Pulmonary artery endothelial cell (primary cell): ENCODE measurements around the gene SFXN4. TPM values are rescaled to one million over a fixed set of nuclear protein-coding genes. Genes with fewer than 3 reads are reported as not detected.
A peak's percentile ranks its signal among the peaks of the same experiment; 100 is the strongest.
"Not testable (repeated sequence)": the region's sequence is repeated elsewhere in the genome, so short reads cannot be mapped to it uniquely, and the experiment has no call there.

Experiments used
- DNase-seq: peaks from one replicate; pipeline ENCODE4 v3.0.0-alpha.2; 2011; ENCODE audit warnings: low read depth, low spot score
- total RNA-seq: library from RNA; depleted of rRNA; stranded (reverse); fragments of >200 nt; gene quantifications from 2 replicates; pipeline ENCODE4 v1.2.3, GENCODE V29; 2014

The SFXN4 gene
- total RNA-seq, 1 donor from 2014 or later = 16.7 TPM

DNA sequence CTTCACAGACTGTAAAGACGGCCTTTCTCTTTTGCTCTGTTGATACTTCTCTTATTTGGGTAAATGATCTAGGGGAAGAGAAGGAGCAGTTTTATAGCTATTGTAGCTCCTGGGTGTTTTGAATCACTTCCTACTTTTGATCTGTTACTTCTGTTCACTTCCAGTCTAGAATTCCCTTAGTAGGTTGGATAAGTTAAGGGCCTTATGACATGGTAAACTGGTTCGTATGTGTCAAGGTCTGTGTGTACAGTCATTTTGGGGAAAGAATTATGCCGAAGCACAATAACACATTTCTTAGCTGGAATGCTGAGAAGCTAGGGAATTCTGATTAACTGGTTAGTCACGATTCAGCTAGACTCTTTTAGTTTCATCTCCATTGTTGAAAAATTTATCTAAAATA lies 53.5 kb downstream of the SFXN4 start:
- no peak for DNase-seq

DNA sequence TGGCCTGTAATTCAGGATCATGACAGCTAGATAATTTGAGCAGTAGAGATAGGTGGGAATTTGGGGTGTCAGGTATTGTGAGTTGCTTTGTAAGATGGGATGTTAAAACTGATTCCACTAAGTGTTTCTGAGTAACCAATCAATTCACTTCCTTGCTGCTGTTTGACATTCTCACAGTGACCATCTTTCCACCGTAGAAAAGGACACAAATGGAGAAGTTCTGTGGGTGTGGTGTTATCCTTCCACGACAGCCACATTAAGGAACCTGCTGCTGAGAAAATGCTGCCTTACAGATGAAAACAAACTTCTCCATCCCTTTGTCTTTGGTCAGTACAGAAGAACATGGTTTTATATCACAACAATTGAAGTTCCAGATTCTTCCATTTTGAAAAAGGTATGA lies 57.7 kb downstream of the SFXN4 start:
- not testable (repeated sequence) for DNase-seq

DNA sequence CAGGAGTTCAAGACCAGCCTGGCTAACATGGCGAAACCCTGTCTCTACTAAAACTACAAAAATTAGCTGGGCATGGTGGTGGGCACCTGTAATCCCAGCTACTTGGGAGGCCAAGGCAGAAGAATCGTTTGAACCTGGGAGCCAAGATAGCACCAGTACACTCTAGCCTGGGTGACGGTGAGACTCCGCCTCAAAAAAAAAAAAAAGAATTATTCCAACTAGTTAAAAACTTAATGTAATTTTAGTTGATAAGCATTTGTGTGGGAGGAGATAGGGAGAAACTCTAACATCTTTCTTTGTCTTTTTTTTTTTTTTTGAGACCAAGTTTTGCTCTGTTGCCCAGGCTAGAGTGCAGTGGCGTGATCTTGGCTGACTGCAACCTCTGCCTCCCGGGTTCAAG lies 58.4 kb downstream of the SFXN4 start:
- DNase-seq = not testable (repeated sequence)

DNA sequence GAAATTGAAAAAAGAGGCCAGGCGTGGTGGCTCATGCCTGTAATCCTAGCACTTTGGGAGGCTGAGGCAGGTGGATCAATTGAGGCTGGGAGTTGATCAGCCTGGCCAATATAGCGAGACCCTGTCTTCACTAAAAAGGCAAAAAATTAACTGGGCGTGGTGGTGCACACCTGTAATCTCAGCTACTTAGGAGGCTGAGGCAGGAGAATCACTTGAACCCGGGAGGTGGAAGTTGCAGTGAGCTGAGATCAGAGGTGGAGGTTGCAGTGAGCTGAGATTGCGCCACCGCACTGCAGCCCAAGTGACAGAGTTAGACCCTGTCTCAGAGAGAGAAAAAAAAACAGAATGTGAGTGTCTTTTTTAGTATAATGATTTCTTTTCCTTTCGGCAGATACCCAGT lies 59.6 kb downstream of the SFXN4 start:
- DNase-seq = not testable (repeated sequence)

DNA sequence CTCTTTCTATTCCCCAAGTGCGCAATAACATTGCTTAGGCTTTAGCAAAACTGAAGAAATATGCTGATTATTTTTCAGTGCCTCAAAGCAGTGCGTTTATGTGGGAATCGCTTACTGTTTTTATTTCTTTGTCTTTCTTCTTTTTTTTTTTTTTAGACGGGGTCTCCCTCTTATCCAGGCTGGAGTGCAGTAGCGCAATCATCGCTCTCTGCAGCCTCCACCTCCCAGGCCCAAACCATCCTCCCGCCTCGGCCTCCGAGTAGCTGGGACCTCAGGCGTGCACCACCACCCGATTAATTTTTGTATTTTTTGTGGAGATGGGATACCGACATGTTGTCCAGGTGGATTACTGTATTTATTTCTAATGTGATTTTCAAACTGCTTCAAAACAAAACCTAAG lies 60.4 kb downstream of the SFXN4 start:
- DNase-seq = no peak

DNA sequence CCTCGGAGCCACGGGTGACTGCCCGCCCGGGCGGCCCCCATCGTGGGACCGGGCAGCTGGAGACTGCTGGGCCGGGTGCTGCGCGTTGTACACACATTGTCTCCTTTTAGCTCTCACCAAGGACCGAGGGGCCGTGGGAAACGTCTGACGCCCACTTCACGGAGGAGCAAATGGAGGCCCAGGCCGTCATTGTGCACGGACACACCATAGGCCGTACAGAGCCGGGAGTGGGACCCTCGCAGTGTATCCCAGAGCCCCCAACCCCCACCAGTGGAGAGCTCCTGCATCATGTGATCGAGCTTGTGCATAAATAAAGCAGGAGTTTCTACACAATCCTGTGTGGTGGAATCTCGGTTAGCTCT lies 60.9 kb downstream of the SFXN4 start:
- DNase-seq = no peak

DNA sequence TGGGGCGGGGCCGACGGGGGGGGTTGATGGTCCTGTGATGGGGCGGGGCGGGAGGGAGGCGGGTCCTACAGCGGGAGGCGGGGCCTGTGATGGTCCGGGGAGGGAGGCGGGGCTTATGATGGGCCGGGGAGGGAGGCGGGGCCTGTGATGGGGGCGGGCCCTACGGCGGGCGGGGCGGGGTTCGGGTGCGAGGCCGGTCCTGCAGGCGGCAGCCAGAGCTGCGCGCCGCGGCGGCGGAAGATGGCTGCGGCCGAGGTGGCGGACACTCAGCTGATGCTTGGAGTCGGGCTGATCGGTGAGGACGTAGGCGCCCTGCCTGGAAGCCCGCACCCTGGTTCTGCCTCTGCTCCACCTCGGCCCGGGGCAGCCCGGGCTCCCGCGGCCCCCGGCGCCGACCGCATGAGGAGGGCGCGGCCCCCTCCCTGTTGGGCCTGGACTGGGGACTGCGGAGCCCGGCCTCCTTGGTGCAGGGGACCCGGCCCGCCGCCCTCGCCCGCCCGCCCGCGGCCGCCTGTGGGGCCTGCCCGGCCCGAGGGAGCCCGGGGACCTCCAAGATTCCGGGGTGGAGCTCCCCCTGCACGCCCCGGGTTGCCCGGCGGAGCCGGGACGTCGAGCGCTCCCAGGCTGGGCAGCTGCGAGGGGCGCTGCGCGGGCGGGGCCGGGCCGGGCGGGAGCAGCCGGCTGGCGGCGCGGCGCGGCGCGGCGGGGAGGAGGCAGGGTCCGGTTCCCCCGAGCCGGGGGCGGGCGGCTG lies 61.4 kb downstream of the SFXN4 start, which contains the start of gene DENND10:
TSS of gene DENND10 (plus strand) at position 211 of the 751 bp plus-strand sequence. CDS start at position 241, 30 bp downstream.
- DNase-seq = peak; percentile 52

DNA sequence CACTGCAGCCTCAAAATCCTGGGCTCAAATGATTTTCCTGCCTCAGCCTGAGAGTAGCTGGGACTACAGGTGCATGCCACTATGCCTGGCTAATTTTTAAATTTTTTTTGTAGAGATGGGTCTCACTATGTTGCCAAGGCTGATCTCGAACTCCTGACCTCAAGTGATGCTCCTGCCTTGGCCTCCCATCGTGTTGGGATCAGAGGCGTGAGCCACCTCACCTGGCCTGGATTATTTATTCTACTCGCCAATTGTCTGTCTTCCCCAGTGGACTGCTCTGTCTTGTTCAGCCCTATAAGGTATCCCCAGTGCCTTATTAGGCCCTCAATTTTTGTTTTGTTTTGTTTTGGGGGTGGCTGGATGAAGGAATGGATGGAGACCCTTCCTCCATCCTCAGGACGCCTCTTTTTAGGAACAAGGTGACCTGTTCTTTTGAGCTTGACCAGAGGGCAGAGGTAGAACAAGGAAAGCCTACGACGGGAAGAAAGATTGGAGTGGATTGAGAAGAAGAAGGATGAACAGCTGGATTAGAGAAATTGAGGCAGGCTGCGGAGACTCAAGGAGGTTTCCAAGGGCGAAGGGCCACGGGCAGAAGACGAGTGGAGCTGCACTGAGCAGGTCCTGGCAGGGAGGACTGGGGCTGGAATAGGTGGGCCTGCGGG lies 62.1 kb downstream of the SFXN4 start:
- DNase-seq = no peak

DNA sequence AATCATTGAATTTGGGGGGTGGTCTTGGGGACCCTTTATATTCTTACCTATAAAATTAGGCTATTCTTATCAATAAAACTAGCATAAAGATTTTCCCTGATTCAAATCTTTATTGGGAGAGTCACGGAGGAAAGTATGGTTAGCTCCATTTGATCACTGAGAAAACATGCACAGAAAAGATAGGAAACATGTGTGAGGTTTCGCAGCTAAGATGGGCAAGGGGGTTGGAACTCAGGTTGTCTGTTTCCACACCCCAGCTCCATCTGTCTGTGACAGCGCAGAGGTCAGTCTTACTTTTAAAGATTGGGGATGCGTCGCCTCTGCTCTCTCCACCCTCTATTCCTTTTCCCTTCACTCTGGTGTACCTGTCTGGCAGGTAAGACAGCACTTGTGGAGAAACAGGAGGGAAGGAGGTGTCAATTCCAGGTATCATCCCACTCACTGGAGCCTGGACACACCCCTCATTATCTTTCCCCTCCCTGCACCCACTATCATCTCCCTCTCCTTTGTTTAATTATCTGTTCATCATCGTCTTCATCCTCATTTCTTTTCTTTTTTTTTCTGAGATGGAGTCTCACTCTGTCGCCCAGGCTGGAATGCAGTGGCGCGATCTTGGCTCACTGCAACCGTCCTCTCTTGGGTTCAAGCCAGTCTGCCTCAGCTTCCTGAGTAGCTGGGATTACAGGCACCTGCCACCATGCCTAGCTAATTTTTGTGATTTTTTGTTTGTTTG lies 64.0 kb downstream of the SFXN4 start:
- no peak for DNase-seq

DNA sequence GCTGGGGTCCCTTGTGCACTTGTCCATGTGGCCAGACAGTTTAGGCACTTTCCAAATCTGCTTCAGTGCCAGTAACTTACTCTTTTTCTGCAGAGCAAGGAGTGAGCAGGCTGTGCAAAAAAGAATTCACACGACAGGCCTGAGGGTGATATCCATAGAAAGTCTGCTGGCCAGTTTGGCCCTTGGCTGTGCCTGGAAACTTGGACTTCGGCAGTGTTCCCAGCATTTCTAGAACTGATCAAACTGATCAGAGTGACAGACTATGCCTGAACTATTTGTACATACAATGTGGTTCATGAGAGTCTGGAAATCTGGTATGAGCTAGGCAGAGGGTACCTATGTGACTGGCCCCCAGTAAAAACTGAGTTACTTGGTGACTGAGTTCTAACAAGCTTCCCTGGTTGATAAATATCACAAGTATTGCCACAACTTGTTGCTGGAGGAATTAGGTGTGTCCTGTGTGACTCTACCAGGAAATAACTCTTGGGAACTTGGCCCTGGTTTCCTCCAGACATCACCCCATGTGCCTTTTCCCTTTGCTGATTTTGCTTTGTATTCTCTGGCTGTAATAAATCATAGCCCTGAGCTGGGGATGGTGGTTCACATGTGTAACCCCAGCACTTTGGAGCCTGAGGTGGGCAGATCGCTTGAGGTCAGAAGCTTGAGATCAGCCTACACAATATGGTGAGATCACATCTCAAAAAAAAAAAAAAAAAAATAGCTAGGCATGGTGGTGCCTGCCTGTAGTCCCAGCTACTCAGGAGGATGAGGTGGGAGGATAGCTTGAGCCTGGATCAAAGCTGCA lies 64.9 kb downstream of the SFXN4 start:
- peak; percentile 47 for DNase-seq

DNA sequence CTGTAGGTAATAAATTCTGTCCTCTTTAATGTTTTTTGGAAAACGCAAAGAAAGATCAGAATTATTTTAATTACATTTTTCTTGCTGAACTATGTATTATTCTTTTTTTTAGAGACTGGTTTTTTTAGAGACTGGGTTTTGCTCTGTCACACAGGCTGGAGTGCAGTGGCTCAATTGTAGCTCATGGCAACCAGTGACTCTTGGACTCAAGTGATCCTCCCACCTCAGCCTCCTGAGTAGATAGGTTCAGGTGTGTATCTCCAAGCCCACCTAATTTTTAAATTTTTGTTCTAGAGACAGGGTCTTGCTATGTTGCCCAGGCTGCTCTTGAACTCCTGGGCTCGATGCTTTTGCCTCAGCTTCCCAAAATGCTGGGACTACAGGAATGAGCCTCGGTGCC lies 66.9 kb downstream of the SFXN4 start:
- no peak for DNase-seq

DNA sequence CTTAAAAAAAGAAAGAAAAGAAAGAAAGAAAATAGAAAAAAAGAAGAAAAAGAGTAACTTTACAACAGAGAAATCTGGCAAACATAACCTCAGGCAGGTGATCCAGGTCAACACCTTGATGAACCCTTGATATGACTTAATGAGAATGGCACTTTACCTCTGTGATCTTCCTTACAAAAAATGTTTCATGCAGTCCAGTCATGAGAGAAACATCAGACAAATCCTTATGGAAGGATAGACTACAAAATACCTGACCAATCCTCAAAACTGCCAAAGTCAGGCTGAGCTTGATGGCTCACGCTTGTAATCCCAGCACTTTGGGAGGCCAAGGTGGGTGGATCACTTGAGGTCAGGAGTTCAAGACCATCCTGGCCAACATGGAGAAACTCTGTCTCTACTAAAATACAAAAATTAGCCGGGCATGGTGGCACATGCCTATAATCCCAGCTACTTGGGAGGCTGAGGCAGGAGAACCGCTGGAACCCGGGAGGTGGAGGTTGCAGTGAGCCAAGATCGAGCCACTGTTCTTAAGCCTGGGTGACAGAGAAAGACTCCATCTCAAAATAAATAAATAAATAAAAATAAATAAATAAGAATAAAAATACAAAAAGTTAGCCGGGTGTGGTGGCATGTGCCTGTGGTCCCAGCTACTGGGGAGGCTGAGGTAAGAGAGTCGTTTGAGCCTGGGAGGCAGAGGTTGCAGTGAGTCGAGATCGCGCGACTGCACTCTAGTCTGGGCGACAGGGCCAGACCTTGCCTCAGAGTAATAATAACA lies 68.7 kb downstream of the SFXN4 start:
- not testable (repeated sequence) for DNase-seq

DNA sequence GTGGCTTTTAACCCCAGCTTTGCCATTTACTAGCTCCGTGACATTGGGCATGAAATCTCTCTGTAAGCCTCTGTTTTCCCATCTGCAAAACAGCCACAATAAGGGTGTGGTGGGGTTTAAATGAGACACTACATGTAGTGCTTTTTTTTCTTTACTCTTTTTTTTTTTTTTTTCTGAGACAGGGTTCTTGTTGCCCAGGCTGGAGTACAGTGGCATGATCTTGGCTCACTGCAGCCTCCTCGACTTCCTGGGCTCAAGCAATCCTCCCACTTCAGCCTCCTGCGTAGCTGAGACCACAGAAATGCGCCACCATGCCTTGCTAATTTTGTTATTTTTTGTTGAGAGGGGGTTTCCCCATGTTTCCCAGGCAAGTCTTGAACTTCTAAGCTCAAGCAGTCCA lies 69.9 kb downstream of the SFXN4 start:
- no peak for DNase-seq

DNA sequence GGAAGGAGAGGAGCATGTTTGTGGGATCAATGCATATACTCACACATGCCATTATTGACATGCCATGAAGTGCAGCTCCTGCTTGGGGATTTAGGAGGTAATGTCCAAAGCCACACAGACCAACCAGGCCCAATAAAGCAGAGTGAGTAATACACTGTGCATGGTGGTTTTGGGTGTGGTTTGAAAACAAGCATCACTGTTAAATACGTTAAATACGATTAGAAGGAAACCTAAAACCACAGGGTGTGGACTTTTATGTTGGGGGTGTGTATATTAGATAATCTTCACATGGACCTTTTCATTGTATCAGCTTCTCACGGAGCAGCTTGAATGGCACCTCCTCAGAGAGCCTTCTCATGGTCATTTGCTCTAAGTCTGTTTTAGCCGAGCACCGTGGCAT lies 74.5 kb downstream of the SFXN4 start:
- no peak for DNase-seq

Other genes with a start within 250 kb of the SFXN4 start
- 0.11 and 0.13 TPM in 2 replicates for gene NANOS1, start 136.0 kb downstream of the SFXN4 start, total RNA-seq
- 121 and 169 TPM in 2 replicates for gene EIF3A, start 84.9 kb downstream of the SFXN4 start, total RNA-seq
- gene DENND10, start 61.6 kb downstream of the SFXN4 start, total RNA-seq = 45.9 and 56.3 TPM in 2 replicates
- 237 and 272 TPM in 2 replicates for gene PRDX3, start 13.1 kb upstream of the SFXN4 start, total RNA-seq
- 36.9 and 39.7 TPM in 2 replicates for gene GRK5, start 41.9 kb upstream of the SFXN4 start, total RNA-seq